22Rv1 (cell line): ENCODE data around the gene ZBTB40.

Experiments
- ZFX ChIP-seq: fragments of 450-650 bp; IDR thresholded peaks from 2 replicates; pipeline ENCODE4 v1.6.1; 2017; ENCODE audit warnings: antibody characterized with exemption, borderline replicate concordance
- TF ChIP-seq, protein P1 (sequence below): fragments of 450-650 bp; IDR thresholded peaks from 2 replicates; pipeline ENCODE4 v1.5.1; 2017; ENCODE audit warnings: mild to moderate bottlenecking

DNA sequence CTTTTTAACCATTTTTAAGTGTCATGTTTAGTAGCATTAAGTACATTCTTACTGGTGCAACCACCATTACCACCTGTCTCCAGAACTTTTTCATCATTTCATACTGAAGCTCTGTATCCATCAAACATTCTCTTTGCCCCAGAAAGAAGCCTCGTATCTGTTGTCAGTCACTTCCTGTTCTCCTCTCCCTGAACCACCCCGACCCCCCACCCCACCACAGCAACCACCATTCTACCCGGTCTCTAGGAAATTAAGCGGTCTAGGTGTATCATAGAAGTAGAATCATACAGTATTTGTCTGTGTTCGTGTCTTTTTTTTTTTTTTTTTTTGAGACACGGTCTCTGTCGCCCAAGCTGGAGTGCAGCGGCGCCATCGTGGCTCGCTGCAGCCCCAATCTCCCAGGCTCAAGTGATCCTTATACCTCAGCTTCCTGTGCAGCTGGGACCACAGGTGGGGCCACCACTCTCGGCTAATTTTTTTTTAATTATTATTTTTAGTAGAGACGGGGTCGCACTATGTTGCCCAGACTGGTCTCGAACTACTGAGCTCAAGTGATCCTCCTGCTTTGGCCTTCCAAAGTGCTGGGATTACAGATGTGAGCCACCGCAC lies 88.0 kb downstream of the ZBTB40 start:
- TF ChIP-seq, protein P1, sequence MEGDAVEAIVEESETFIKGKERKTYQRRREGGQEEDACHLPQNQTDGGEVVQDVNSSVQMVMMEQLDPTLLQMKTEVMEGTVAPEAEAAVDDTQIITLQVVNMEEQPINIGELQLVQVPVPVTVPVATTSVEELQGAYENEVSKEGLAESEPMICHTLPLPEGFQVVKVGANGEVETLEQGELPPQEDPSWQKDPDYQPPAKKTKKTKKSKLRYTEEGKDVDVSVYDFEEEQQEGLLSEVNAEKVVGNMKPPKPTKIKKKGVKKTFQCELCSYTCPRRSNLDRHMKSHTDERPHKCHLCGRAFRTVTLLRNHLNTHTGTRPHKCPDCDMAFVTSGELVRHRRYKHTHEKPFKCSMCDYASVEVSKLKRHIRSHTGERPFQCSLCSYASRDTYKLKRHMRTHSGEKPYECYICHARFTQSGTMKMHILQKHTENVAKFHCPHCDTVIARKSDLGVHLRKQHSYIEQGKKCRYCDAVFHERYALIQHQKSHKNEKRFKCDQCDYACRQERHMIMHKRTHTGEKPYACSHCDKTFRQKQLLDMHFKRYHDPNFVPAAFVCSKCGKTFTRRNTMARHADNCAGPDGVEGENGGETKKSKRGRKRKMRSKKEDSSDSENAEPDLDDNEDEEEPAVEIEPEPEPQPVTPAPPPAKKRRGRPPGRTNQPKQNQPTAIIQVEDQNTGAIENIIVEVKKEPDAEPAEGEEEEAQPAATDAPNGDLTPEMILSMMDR: no peak
- no peak for TF ChIP-seq ZFX
